ENCODE results near the gene CYP4B1.
"Not testable (repeated sequence)": the region's sequence is repeated elsewhere in the genome, so short reads cannot be mapped to it uniquely, and the experiment has no call there.

CYP4B1 gene

DNA sequence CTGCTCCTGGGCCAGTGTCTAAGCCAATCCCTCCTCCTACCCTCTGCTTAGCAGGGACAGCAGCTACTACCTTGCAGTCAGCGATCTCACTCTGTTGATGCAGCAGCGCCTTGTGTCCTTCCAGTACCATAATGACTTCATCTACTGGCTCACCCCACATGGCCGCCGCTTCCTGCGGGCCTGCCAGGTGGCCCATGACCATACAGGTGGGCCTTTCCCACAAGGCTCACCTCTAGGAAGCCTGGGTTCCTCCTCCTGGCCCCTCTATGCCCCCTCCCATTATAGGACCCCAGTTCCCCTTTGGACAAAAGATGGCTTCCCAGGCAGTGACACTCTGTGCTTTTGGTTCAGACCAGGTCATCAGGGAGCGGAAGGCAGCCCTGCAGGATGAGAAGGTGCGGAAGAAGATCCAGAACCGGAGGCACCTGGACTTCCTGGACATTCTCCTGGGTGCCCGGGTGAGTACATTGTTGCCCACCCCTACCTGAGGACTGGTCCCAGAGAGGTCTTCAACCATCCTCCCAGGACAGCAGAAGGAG lies 15.1 kb downstream of the CYP4B1 start:
- DNase-seq, result no peak
- TF ChIP-seq GATA1 (IDR thresholded peaks at IDR 0.05; ENCODE audit: low read depth, low read length) (no peak), POLR2A (IDR thresholded peaks at IDR 0.05; ENCODE audit: low read length) (no peak)

DNA sequence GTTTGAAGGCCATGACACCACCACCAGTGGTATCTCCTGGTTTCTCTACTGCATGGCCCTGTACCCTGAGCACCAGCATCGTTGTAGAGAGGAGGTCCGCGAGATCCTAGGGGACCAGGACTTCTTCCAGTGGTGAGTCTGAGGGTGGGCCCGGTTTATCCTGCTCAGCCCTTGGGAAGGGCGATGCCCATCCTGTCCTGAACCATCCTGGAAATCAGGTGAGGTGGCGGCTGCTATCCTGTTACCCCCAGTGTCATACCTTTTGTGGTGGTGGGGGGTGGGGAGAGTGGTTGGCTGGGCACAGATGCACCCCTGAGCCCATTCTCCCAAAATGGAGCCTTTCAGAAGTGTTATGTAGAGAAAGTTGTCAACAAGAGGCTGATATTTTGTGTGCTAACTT lies 16.3 kb downstream of the CYP4B1 start:
- no peak for DNase-seq
- TF ChIP-seq POLR2A (IDR thresholded peaks at IDR 0.05; ENCODE audit: low read length) (no peak), GATA1 (IDR thresholded peaks at IDR 0.05; ENCODE audit: low read depth, low read length) (no peak)

DNA sequence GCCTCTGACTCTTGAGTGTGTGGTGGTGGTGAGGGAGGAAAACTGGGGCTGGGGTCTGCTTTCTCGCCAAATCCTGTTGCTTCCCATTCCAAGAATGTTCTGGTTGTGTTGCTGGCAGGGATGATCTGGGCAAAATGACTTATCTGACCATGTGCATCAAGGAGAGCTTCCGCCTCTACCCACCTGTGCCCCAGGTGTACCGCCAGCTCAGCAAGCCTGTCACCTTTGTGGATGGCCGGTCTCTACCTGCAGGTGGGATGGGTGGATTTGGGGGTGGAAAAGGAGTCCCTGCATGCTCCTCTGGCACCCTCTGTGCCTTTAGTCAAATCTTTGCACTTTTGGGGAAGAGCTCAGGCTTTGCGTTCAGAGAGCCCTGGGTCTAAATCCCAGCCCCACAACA lies 18.1 kb downstream of the CYP4B1 start:
- TF ChIP-seq GATA1 (IDR thresholded peaks at IDR 0.05; ENCODE audit: low read depth, low read length) (no peak), POLR2A (IDR thresholded peaks at IDR 0.05; ENCODE audit: low read length) (no peak)
- no peak for DNase-seq

DNA sequence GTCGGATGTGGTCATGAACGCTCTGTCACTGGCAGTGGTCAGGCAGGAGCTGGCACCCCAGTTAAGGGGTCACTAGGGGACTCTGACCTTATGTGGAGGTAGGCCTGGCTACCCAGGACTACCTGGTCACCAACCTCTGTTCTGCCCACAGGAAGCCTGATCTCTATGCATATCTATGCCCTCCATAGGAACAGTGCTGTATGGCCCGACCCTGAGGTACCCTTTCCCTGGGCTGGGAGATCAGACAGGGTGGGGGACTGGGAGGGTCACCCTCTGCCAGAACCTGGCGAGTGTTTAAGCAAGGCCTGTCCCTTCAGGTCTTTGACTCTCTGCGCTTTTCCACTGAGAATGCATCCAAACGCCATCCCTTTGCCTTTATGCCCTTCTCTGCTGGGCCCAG lies 19.0 kb downstream of the CYP4B1 start:
- no peak for TF ChIP-seq GATA1 (IDR thresholded peaks at IDR 0.05; ENCODE audit: low read depth, low read length)
- no peak for TF ChIP-seq POLR2A (IDR thresholded peaks at IDR 0.05; ENCODE audit: low read length)
- no peak for DNase-seq

DNA sequence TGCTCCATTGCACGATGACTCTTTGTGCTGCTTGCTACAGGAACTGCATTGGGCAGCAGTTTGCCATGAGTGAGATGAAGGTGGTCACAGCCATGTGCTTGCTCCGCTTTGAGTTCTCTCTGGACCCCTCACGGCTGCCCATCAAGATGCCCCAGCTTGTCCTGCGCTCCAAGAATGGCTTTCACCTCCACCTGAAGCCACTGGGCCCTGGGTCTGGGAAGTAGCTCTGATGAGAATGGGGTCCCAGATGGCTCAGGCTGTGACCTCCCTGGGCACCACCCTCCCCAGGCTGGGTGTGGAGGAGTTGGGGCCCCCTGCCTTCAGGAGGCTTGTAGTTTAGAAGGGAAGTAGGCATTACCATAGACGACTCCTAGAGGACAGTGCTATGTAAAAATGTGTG lies 19.7 kb downstream of the CYP4B1 start:
- no peak for DNase-seq
- no peak for TF ChIP-seq GATA1 (IDR thresholded peaks at IDR 0.05; ENCODE audit: low read depth, low read length)
- no peak for TF ChIP-seq POLR2A (IDR thresholded peaks at IDR 0.05; ENCODE audit: low read length)

DNA sequence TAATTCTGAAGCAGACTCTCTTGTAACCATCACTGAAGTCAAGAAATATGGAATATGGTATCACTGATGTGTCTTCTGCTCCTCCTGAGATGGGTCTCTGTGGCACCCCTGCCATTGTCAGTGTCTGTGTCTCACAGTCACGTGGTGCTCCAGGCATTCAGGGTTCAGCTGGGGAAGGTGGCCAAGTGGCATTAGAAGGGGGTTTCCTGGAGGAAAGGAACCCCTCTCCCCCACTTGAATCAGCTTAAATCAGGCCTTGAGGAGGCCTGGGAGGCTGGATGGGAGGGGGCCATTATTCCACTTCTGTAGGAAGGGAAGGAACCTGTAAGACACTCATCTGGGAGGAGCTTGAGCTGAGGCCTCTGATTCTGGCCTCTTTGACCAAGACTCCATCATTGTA lies 20.5 kb downstream of the CYP4B1 start:
- no peak for TF ChIP-seq POLR2A (IDR thresholded peaks at IDR 0.05; ENCODE audit: low read length)
- no peak for TF ChIP-seq GATA1 (IDR thresholded peaks at IDR 0.05; ENCODE audit: low read depth, low read length)
- DNase-seq, result no peak

DNA sequence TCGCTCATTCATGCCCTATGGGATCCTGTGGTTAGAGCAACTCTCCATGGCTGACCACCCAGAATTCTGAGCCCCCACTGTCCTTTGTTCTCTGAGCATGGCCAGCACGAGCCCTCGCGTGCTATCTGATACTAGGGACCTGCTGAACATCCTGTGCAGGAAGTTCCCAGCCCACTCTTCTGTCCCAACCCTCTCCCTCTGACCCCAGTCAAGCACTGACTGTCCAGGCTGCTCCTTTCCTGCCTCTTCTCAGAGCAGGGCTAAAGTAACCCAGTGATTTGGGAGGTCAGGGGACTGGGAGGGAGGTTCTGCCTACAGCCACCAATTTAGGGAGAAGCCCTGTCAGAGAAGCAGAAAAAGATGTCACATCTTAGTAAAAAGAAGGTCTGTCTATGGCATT lies 21.2 kb downstream of the CYP4B1 start:
- TF ChIP-seq GATA1 (IDR thresholded peaks at IDR 0.05; ENCODE audit: low read depth, low read length) (no peak), POLR2A (IDR thresholded peaks at IDR 0.05; ENCODE audit: low read length) (no peak)
- no peak for DNase-seq

DNA sequence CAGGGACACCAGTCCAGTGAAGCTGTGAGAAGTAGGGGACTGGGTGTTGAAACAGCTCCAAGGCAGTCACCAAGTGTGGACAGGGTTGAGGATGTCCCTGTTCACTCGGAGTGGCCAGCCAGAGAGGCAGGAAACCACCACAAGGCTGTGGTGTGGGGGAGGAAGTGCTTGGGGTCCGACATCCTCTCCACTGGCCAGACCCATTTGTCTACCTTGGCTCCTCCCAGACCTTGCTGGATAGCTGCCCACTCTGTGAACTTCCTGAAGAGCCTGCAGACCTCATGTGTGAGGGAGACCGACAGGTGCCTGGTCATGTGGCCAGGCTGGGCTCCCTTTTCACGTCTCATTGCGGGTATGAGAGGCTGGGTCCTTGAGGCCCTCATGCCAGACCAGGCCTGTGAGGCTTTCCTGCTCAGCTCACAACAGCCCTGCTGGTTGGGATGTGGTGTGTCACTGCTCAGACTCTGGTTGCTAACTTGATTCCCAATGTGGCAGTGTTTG lies 21.8 kb downstream of the CYP4B1 start:
- TF ChIP-seq POLR2A (IDR thresholded peaks at IDR 0.05; ENCODE audit: low read length), result no peak
- no peak for TF ChIP-seq GATA1 (IDR thresholded peaks at IDR 0.05; ENCODE audit: low read depth, low read length)
- DNase-seq, result no peak

DNA sequence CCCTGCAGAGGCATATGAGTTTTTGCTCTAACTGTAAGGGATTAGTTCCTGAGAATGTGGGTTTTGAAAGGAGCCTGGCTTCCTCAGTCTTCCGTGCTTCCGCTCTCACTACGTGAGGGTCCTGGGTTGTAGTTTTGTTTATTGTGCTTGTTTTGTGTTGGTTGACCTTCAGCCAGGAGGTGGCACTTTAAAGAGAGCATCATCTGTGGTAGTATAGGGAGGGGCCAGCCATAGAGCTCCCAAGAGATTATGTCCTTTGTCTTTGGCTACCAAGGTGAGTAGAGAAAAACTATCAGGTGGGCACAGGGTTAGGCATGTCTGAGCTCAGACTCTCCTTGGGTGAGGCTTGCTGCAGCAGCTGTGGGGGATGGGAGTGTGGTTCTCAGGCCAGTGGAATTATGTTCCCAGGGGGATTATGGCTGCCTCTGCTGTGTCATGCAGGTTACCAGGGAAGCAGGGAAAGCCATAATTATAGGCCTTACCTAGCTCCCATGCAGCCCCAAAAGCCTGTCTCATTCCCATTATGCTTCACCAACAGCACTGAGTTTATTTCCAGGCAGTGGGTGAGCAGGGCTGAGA lies 23.5 kb downstream of the CYP4B1 start:
- no peak for TF ChIP-seq POLR2A (IDR thresholded peaks at IDR 0.05; ENCODE audit: low read length)
- TF ChIP-seq GATA1 (IDR thresholded peaks at IDR 0.05; ENCODE audit: low read depth, low read length), result no peak
- no peak for DNase-seq

DNA sequence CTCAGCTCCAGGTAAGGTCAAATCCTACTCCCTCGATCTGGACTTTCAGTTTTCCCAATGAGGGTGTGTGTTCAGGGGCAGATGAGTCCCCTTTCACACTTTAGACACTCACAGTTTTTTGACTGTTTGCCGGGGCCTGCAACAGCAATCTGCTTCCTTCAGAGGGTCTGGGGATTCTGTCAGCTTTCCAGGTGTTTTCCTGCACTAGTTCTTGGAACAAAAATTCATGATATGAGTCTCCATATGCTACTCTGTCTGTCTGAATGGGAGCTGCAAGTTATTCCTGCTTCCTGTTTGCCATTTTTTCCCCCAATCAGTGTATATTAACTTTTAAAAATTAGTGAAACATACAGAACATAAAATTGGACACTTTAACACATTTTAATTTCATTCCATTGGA lies 24.3 kb downstream of the CYP4B1 start:
- no peak for DNase-seq
- TF ChIP-seq POLR2A (IDR thresholded peaks at IDR 0.05; ENCODE audit: low read length), result no peak
- TF ChIP-seq GATA1 (IDR thresholded peaks at IDR 0.05; ENCODE audit: low read depth, low read length), result no peak

DNA sequence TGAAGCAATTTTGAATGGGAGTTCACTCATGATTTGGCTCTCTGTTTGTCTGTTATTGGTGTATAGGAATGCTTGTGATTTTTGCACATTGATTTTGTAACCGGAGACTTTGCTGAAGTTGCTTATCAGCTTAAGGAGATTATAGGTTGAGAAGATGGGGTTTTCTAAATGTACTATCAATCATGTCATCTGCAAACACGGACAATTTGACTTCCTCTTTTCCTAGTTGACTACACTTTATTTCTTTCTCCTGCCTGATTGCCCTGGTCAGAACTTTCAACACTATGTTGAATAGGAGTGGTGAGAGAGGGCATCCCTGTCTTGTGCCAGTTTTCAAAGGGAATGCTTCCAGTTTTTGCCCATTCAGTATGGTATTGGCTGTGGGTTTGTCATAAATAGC lies 28.0 kb downstream of the CYP4B1 start:
- not testable (repeated sequence) for DNase-seq

DNA sequence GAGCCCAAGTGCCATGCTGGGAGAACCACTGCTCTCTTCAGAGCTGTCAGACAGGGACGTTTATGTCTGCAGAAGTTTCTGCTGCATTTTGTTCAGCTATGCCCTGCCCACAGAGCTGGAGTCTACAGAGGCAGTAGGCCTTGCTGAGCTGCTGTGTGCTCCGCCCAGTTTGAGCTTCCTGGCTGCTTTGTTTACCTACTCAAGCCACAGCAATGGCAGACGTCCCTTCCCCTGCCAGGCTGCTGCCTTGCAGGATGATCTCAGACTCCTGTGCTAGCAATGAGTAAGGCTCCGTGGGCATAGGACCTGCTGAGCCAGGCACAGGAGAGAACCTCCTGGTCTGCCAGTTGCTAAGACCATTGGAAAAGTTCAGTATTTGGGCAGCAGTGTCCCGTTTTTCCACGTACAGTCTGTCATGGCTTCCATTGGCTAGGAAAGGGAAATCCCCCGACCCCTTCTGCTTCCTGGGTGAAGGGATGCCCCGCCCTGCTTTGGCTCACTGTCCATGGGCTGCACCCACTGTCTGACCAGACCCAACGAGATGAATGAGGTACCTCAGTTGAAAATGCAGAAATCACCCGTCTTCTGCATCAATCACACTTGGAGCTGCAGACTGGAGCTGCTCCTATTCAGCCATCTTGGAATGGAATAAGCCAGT lies 31.9 kb downstream of the CYP4B1 start:
- TF ChIP-seq POLR2A (IDR thresholded peaks at IDR 0.05; ENCODE audit: low read length) (no peak), GATA1 (IDR thresholded peaks at IDR 0.05; ENCODE audit: low read depth, low read length) (no peak)

DNA sequence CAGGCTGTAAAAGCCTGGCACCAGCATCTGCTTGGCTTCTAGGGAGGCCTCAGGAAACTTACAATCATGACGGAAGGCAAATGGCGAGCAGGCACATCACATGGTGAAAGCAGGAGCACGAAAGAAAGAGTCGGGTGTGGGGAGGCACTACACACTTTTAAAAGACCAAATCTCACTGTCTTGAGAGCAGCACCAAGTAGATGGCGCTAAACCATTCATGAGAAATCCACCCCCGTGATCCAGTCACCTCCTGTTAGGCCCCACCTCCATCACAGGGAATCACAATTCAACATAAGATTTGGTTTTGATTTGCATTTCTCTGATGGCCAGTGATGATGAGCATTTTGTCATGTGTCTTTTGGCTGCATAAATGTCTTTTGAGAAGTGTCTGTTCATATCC lies 36.6 kb downstream of the CYP4B1 start:
- not testable (repeated sequence) for DNase-seq

More for the DNA sequence above, 31.9 kb downstream of the CYP4B1 start:
- DNase-seq, result no peak

DNA sequence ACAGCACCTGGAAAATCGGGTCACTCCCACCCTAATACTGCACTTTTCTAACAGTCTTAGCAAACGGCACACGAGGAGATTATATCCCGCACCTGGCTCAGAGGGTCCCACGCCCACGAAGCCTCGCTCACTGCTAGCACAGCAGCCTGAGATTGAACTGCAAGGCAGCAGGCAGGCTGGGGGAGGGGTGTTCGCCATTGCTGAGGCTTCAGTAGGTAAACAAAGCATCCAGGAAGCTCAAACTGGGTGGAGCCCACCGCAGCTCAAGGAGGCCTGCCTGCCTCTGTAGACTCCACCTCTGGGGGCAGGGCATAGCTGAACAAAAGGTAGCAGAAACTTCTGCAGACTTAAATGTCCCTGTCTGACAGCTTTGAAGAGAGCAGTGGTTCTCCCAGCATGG lies 47.5 kb downstream of the CYP4B1 start:
- DNase-seq, result not testable (repeated sequence)

DNA sequence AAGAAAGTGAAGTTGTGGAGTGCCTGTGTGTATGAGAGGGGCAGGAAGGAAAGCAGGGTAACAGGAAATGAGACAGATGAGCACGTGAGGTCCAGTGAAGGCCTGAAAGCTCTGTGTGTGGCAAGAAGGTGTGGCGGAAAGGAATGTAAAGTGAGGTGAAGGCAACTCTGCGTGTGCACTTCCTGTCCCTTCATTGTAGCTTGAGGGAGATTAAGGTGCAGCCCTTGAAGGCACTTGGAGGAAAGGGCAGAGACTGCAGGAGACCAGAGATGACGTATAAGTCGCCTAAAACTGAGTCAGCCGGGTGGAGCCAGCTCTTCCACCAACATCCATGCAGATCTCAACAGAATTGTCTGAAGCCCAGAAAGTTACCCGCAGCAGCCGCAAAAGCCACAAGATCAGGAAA lies 58.8 kb downstream of the CYP4B1 start:
- DNase-seq, result not testable (repeated sequence)

DNA sequence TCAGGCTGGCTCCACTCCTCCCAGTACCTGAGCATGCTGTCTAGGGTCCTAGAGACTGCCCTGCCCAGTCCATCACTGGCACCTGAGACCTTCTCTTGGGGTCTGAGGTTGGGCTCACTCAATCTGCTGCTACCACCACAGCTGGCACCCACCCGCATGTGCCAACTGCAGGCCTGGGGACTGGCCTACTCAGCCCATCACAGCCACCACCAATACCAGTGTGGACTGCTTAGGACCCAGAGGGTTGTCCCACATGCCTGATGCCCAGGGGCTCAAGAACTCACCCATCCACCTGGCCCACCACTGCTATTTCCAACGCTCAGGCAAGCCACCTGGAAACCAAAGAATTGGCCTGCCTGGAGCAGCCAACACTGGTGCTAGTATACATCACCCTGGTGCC lies 63.5 kb downstream of the CYP4B1 start:
- no peak for DNase-seq
- no peak for TF ChIP-seq POLR2A (IDR thresholded peaks at IDR 0.05; ENCODE audit: low read length)
- TF ChIP-seq GATA1 (IDR thresholded peaks at IDR 0.05; ENCODE audit: low read depth, low read length), result no peak

Data from erythroblast (primary cell).